Myocyte (in vitro differentiated cells): ENCODE measurements around the gene PSORS1C2. TPM values are rescaled to one million over a fixed set of nuclear protein-coding genes. Genes with fewer than 3 reads are reported as not detected.
A peak's percentile ranks its signal among the peaks of the same experiment; 100 is the strongest.
"Not testable (repeated sequence)": the region's sequence is repeated elsewhere in the genome, so short reads cannot be mapped to it uniquely, and the experiment has no call there.

Experiments used
- DNase-seq: peaks from one replicate; pipeline ENCODE4 v3.0.0-alpha.2; 2012; ENCODE audit warnings: low read depth
- polyA plus RNA-seq: library from polyadenylated mRNA; unstranded; fragments of >200 nt; gene quantifications from one replicate; pipeline ENCODE4 v1.2.1, GENCODE V29; 2012; ENCODE audit warnings: missing spikeins
- total RNA-seq: library from RNA; depleted of rRNA; stranded (reverse); fragments of >200 nt; gene quantifications from 2 replicates; pipeline ENCODE4 v1.2.3, GENCODE V29; 2014

The PSORS1C2 gene
- total RNA-seq: not detected in 2 replicates
- not detected for polyA plus RNA-seq

- no peak for DNase-seq
Observed at GRCh38 chr6:31138982-31139381, at the start of gene PSORS1C2. Gene PSORS1C2 (minus strand): TSS chr6:31139066. CDS start chr6:31139026, 40 bp downstream.

GRCh38 chr6:31187780-31188194 lies 48.9 kb upstream of the PSORS1C2 start:
- no peak for DNase-seq

- peak; percentile 87 for DNase-seq
Observed at GRCh38 chr6:31186052-31186734, 47.3 kb upstream of the PSORS1C2 start.

- DNase-seq: not testable (repeated sequence)
Observed at GRCh38 chr6:31185695-31186051, 46.8 kb upstream of the PSORS1C2 start.

- DNase-seq: not testable (repeated sequence)
Observed at GRCh38 chr6:31183859-31184258, 45.0 kb upstream of the PSORS1C2 start.

GRCh38 chr6:31183287-31183686 lies 44.4 kb upstream of the PSORS1C2 start:
- DNase-seq: not testable (repeated sequence)

GRCh38 chr6:31180500-31180899 lies 41.6 kb upstream of the PSORS1C2 start:
- DNase-seq: no peak

- DNase-seq: no peak
Observed at GRCh38 chr6:31179896-31180295, 41.0 kb upstream of the PSORS1C2 start.

- DNase-seq: no peak
Observed at GRCh38 chr6:31179042-31179386, 40.1 kb upstream of the PSORS1C2 start.

GRCh38 chr6:31178143-31179041 lies 39.5 kb upstream of the PSORS1C2 start:
- DNase-seq: no peak

- DNase-seq: peak; percentile 97
Observed at GRCh38 chr6:31175971-31176370, 37.1 kb upstream of the PSORS1C2 start.

- no peak for DNase-seq
Observed at GRCh38 chr6:31174378-31174777, 35.5 kb upstream of the PSORS1C2 start.

- no peak for DNase-seq
Observed at GRCh38 chr6:31173406-31173805, 34.5 kb upstream of the PSORS1C2 start.

- DNase-seq: no peak
Observed at GRCh38 chr6:31172973-31173384, 34.1 kb upstream of the PSORS1C2 start.

GRCh38 chr6:31171931-31172905 lies 33.4 kb upstream of the PSORS1C2 start:
- no peak for DNase-seq

GRCh38 chr6:31170987-31171671 lies 32.3 kb upstream of the PSORS1C2 start:
- DNase-seq: no peak

GRCh38 chr6:31170600-31170881 lies 31.7 kb upstream of the PSORS1C2 start, which contains the start of gene POU5F1:
Gene POU5F1 (minus strand): TSS chr6:31170682. CDS start chr6:31170620, 62 bp downstream.
- no peak for DNase-seq

GRCh38 chr6:31169858-31170599 lies 31.2 kb upstream of the PSORS1C2 start:
- not testable (repeated sequence) for DNase-seq

- no peak for DNase-seq
Observed at GRCh38 chr6:31169123-31169857, 30.4 kb upstream of the PSORS1C2 start.
